Thoracic aorta (tissue), 2 donors: ENCODE measurements around the gene BTC. TPM values are rescaled to one million over a fixed set of nuclear protein-coding genes. Genes with fewer than 3 reads are reported as not detected.

Source experiments
- ATAC-seq: fragments of 150-250 bp; one replicate; pipeline ENCODE4 v1.8.0; 2017; ENCODE audit warnings: low read depth; ENCODE audit not compliant: insufficient number of reproducible peaks, low FRiP score
- DNase-seq: peaks from one replicate; pipeline ENCODE4 v3.0.0-alpha.2; 2020; ENCODE audit warnings: low spot score
- H3K27ac ChIP-seq, 2 donors: fragments of 200-600 bp; sonication (generic); 1 replicate in 1 of 2; 2 replicates in 1 of 2; pipeline ENCODE4 v1.5.1; 2016; ENCODE audit warnings: mild to moderate bottlenecking in 2 of 2, moderate library complexity in 2 of 2
- H3K27me3 ChIP-seq: fragments of 200-600 bp; sonication (generic); replicated peaks from 2 replicates; pipeline ENCODE4 v1.6.0; 2016; ENCODE audit warnings: mild to moderate bottlenecking; ENCODE audit not compliant: insufficient read depth
- H3K36me3 ChIP-seq: fragments of 200-600 bp; sonication (generic); one replicate; pipeline ENCODE4 v1.5.1; 2016
- H3K4me1 ChIP-seq, 2 donors: fragments of 200-600 bp; sonication (generic); 1 replicate in 1 of 2; 2 replicates in 1 of 2; pipeline versions ENCODE4 v1.5.1 to v1.6.0; 2016; ENCODE audit warnings: low read depth in 2 of 2, mild to moderate bottlenecking in 1 of 2; ENCODE audit not compliant: control insufficient read depth in 1 of 2
- H3K4me3 ChIP-seq: fragments of 200-600 bp; sonication (generic); 2 replicates; pipeline ENCODE4 v1.5.1; 2016; ENCODE audit warnings: mild to moderate bottlenecking
- H3K9me3 ChIP-seq: fragments of 200-600 bp; sonication (generic); 2 replicates; pipeline ENCODE4 v1.5.1; 2016
- CTCF ChIP-seq: fragments of 200-600 bp; sonication (generic); IDR thresholded peaks from one replicate; pipeline ENCODE4 v1.5.1; 2019; ENCODE audit warnings: antibody characterized with exemption
- total RNA-seq, 2 donors: library from RNA; depleted of rRNA; stranded (reverse); fragments of >200 nt; gene quantifications; one replicate each; pipeline versions ENCODE4 v1.1.0 to v1.2.3, GENCODE V29; 2016

The BTC gene
- total RNA-seq, 2 donors from 2014 or later = 7.8 to 10.4 TPM

GRCh38 chr4:74751856-74752255 lies 42.5 kb downstream of the BTC start:
- Histone ChIP-seq H3K27ac (no peak overlapping the region), H3K4me3 (no peak overlapping the region), H3K9me3 (no peaks in the 10 kb centered on the region), H3K27me3 (no peaks in the 10 kb centered on the region), H3K36me3 (peaks cover 2% of the 10 kb centered on the region), H3K4me1 (no peaks in the 10 kb centered on the region)
- no peak for ATAC-seq
- TF ChIP-seq CTCF = no peak
- DNase-seq = no peak

- Histone ChIP-seq H3K4me1 (no peaks in the 10 kb centered on the region), H3K4me3 (no peak overlapping the region), H3K9me3 (no peaks in the 10 kb centered on the region), H3K27ac (no peak overlapping the region), H3K36me3 (peaks cover 2% of the 10 kb centered on the region), H3K27me3 (no peaks in the 10 kb centered on the region)
- no peak for DNase-seq
- no peak for ATAC-seq
- TF ChIP-seq CTCF = no peak
Observed at GRCh38 chr4:74751247-74751646, 43.1 kb downstream of the BTC start.

- Histone ChIP-seq H3K27ac (no peak overlapping the region), H3K4me1 (no peaks in the 10 kb centered on the region), H3K9me3 (no peaks in the 10 kb centered on the region), H3K4me3 (no peak overlapping the region), H3K36me3 (no peaks in the 10 kb centered on the region), H3K27me3 (no peaks in the 10 kb centered on the region)
- no peak for ATAC-seq
- no peak for DNase-seq
- no peak for TF ChIP-seq CTCF
Observed at GRCh38 chr4:74742185-74742584, 52.1 kb downstream of the BTC start.

GRCh38 chr4:74738464-74739143 lies 55.7 kb downstream of the BTC start:
- H3K4me3 ChIP-seq = no peak overlapping the region
- H3K4me1 ChIP-seq = no peaks in the 10 kb centered on the region
- ATAC-seq (no peak), DNase-seq (no peak)
- no peaks in the 10 kb centered on the region for H3K27me3 ChIP-seq
- H3K27ac ChIP-seq = no peak overlapping the region
- H3K36me3 ChIP-seq = no peaks in the 10 kb centered on the region
- TF ChIP-seq CTCF = no peak
- H3K9me3 ChIP-seq = no peaks in the 10 kb centered on the region

GRCh38 chr4:74734995-74735394 lies 59.3 kb downstream of the BTC start:
- DNase-seq (no peak), ATAC-seq (no peak)
- Histone ChIP-seq H3K36me3 (no peaks in the 10 kb centered on the region), H3K4me1 (no peaks in the 10 kb centered on the region), H3K9me3 (no peaks in the 10 kb centered on the region), H3K4me3 (no peak overlapping the region), H3K27me3 (no peaks in the 10 kb centered on the region), H3K27ac (no peak overlapping the region)
- no peak for TF ChIP-seq CTCF
